Measurements from ENCODE around the gene BCAS3.

DNA sequence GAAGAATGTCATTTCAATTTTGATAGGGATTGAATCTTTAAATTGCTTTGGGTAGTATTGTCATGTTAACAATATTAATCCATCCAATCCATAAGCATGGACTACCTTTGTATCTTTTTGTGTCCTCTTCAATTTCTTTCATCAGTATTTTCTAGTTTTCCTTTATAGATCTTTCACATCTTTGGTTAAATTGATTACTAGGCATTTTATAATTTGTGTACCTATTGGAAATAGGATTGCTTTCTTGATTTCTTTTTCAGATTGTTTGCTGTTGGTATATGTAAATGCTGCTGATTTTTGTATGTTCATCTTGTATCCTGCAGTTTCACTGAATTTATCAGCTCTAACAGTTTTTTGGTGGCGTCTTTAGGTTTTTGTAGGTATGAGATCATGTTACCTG lies 24.1 kb upstream of the BCAS3 start:
- TF ChIP-seq CTCF (IDR thresholded peaks at IDR 0.05 in 2 of 3, conservative IDR thresholded peaks at IDR 0.05 in 1 of 3; ENCODE audit: borderline replicate concordance in 1 of 3, insufficient read depth in 1 of 3, low read depth in 2 of 3, low read length in 2 of 3) (no peak), EZH2 (IDR thresholded peaks at IDR 0.05) (no peak)

All from HCT116 (cell line).